ENCODE results near the gene C1orf226.

The C1orf226 gene

GRCh38 chr1:162366671-162367070 lies 14.9 kb upstream of the C1orf226 start:
- DNase-seq, result no peak

DNA sequence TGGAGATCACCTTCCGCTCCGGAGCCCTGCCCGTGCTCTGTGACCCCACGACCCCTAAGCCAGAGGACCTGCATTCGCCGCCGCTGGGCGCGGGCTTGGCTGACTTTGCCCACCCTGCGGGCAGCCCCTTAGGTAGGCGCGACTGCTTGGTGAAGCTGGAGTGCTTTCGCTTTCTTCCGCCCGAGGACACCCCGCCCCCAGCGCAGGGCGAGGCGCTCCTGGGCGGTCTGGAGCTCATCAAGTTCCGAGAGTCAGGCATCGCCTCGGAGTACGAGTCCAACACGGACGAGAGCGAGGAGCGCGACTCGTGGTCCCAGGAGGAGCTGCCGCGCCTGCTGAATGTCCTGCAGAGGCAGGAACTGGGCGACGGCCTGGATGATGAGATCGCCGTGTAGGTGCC lies 14.5 kb upstream of the C1orf226 start:
- DNase-seq, result no peak

DNA sequence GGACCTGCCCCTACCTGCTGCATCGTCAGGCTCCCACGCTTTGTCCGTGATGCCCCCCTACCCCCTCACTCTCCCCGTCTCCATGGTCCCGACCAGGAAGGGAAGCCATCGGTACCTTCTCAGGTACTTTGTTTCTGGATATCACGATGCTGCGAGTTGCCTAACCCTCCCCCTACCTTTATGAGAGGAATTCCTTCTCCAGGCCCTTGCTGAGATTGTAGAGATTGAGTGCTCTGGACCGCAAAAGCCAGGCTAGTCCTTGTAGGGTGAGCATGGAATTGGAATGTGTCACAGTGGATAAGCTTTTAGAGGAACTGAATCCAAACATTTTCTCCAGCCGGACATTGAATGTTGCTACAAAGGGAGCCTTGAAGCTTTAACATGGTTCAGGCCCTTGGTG lies 13.8 kb upstream of the C1orf226 start:
- DNase-seq, result no peak

GRCh38 chr1:162368451-162368850 lies 13.1 kb upstream of the C1orf226 start:
- DNase-seq, result no peak

DNA sequence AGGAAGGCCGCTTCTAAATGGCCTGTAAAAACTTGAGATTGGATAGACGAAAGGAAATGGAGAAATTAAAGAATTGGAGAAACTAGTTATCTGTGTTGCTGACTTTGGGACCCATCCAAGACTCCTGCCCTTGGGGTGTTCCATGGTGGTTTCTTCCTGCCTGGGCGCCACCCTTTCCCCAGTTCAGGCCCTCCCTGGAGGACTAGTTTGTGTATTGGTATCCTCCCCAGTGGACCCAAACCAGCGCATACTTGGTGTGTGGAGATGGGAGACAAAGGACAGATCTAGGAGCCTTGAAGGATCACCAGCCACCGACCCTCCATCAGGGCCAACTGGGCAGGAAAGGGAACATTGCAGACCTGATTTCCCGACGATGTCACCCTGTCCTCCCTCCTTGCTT lies 12.0 kb upstream of the C1orf226 start:
- DNase-seq, result no peak

GRCh38 chr1:162370161-162370560 lies 11.4 kb upstream of the C1orf226 start:
- DNase-seq, result no peak

- DNase-seq, result no peak
These were observed 10.8 kb upstream of the C1orf226 start for GRCh38 chr1:162370721-162371120.

DNA sequence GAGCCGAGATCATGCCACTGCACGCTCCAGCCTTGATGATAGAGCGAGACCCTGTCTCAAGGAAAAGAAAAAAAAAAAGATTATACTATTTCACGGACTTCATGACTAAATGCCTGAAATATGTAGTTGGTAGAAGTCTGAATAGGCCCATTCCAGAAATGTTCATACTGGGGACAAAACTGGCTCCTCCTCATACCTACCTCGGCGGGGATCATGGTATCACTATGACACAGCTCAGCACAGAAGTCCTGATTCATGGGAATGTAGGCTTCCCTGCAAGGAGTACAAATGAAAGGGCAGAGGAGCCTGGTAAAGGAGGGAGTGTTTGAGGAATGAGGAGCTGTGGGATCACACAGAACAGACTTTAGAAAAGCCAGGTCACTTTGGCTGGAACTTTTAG lies 9.9 kb upstream of the C1orf226 start:
- DNase-seq, result no peak

GRCh38 chr1:162372159-162373071 lies 9.1 kb upstream of the C1orf226 start:
- DNase-seq, result no peak

DNA sequence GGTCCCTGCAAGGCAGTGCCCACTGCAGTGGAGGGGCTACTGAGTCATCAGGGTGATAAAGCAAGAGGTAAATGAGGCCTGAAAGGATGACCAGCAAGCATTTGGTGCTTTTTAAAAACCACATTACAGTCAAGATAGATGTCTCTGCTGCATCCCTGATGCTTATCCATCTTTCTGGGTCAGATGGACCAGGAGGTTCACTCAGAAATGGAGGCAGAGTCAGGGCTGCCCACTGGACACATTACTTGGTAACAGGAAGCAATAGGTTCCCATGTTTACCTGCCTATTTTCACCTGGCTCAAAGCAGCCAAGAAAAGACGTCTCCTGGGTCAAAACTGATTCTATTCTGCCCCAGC lies 8.5 kb upstream of the C1orf226 start:
- DNase-seq, result no peak

DNA sequence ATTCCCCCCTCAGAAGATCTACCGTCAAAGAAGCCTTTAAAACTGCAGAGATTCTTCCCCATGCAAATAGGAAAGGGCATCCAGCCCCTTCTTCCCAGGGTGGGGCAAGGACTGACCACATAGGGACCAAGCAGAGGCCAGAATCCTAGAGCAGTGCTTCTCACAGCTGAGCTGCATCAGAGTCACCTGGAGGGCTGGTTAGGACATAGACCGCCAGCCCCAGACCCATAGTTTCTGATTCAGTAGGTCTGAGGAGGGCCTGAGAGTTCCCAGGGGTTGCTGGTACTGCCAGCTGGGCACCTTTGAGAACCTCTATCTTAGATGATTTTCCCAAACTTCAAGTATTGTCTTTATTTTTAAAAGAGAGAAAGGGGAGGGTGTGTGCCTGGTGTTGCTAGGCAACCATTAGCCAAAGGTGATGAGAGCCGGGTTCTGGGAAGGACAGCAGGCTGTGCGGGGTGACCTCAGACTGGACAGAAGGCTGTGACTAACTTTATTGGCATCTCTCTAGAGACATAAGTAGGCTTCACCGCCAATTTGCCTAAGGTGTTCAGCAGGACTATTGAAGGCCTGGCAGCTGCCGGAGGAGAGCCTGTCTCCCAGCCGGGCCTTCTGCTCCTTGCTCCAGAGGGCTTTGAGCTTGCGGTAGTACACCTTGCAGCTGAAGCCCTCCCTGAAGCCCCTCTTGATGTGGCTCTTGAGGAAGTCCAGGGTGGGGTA lies 7.8 kb upstream of the C1orf226 start:
- no peak for DNase-seq

GRCh38 chr1:162374406-162374805 lies 7.1 kb upstream of the C1orf226 start:
- no peak for DNase-seq

DNA sequence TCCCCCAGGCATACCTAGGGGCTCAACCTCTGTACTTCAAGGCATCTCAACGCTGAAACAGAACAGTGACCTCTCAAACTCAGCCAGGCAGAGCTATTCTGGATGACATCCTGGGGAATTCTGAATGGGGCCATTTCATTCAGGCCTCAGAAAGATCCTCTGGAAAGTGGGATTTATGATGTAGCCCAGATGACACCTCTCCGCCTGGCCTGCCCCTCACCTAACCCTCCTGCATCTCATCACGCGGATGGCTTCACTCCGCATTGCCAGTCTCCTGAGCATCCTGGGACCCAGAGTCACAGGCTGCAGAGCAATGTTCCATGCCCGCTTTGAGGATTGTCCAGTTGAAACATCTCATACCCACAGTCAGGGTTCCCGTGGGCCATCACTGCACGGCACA lies 6.1 kb upstream of the C1orf226 start:
- no peak for DNase-seq

DNA sequence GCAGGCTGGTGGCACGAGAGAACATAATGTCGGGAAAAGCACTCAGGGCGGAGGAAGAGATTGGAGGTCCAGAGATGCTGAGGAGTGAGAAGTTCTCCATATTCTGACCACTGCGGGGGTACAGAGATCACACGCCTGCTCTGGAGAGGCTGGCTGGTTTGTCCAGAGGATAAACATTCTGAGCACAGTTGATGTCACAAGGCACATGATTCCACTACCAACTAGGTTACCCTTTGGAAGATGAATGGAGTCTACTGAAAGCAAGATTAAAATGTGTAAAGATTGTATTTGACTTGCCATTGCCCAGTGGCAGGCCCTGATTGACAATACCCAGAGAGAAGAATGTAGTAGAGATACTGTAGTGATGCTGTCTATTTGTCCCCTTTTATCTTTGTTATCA lies 4.8 kb upstream of the C1orf226 start, which contains the start of gene SPATA46:
TSS of gene SPATA46 (minus strand) at position 164 of the 400 bp plus-strand sequence. CDS start at position 100, 64 bp downstream.
- no peak for DNase-seq

- DNase-seq, result no peak
These were observed 1.3 kb upstream of the C1orf226 start for GRCh38 chr1:162380061-162380846.

GRCh38 chr1:162381941-162382750 lies 618 bp downstream of the C1orf226 start:
- DNase-seq, result no peak

GRCh38 chr1:162383091-162383490 lies 1.6 kb downstream of the C1orf226 start:
- no peak for DNase-seq

- no peak for DNase-seq
These were observed 2.0 kb downstream of the C1orf226 start for GRCh38 chr1:162383516-162383915.

GRCh38 chr1:162384116-162384515 lies 2.6 kb downstream of the C1orf226 start:
- DNase-seq, result no peak

- no peak for DNase-seq
These were observed 3.2 kb downstream of the C1orf226 start for GRCh38 chr1:162384601-162385279.

GRCh38 chr1:162385280-162385623 lies 3.7 kb downstream of the C1orf226 start:
- no peak for DNase-seq

GRCh38 chr1:162385702-162386101 lies 4.2 kb downstream of the C1orf226 start:
- DNase-seq, result no peak

Data from activated gamma-delta T cell treated with Interleukin-2 at 50 U/mL for 16 hours (primary cell).